ENCODE measurements around the gene PACSIN2.

PACSIN2 gene

GRCh38 chr22:42865536-42865935, 149.4 kb downstream of the PACSIN2 start:
- DNase-seq: no peak
- Histone ChIP-seq H3K4me1 (ENCODE audit: control extremely low read depth in 1 of 4, control insufficient read depth in 4 of 4, insufficient read depth in 4 of 4, low read length in 3 of 4) (peaks cover 0 to 16% (median 8%) of the 10 kb centered on the region in 4 experiments), H3K9me3 (ENCODE audit: control extremely low read depth in 1 of 5, control insufficient read depth in 4 of 5, insufficient read depth in 2 of 5, low read depth in 1 of 5, low read length in 4 of 5) (no peaks in the 10 kb centered on the region), H3K4me3 (ENCODE audit: control insufficient read depth in 1 of 7, extremely low read depth in 1 of 7, insufficient read depth in 4 of 7, low read depth in 2 of 7, low read length in 6 of 7) (no peak overlapping the region), H3K27ac (ENCODE audit: insufficient read depth in 1 of 2, low read depth in 1 of 2, low read length in 2 of 2, poor library complexity in 1 of 2, severe bottlenecking in 2 of 2) (no peak overlapping the region), H3K36me3 (ENCODE audit: control insufficient read depth in 4 of 4, insufficient read depth in 4 of 4, low read length in 3 of 4) (peaks cover 0 to 17% (median 11%) of the 10 kb centered on the region in 4 experiments), H3K27me3 (replicated peaks in 2 of 5; ENCODE audit: control insufficient read depth in 4 of 5, insufficient read depth in 5 of 5, low read length in 4 of 5) (no peaks in the 10 kb centered on the region)
- POLR2A ChIA-PET: no interaction called here
- WGBS (ENCODE audit: insufficient coverage): 98% methylated on average over 8 of the region's 8 CpGs
- CTCF ChIA-PET: interaction anchor here (0.6 to 3.7 kb wide), 6 partner anchors 11 to 225 kb away, joined by 3 to 28 read pairs (median 4); no protein-coding TSS in a partner anchor

GRCh38 chr22:42863349-42863961, 151.5 kb downstream of the PACSIN2 start:
- ChIA-PET CTCF (no interaction called here), POLR2A (no interaction called here)
- Histone ChIP-seq H3K4me3 (ENCODE audit: control insufficient read depth in 1 of 7, extremely low read depth in 1 of 7, insufficient read depth in 4 of 7, low read depth in 2 of 7, low read length in 6 of 7) (no peak overlapping the region), H3K4me1 (ENCODE audit: control extremely low read depth in 1 of 4, control insufficient read depth in 4 of 4, insufficient read depth in 4 of 4, low read length in 3 of 4) (peaks cover 0 to 19% (median 9%) of the 10 kb centered on the region in 4 experiments), H3K36me3 (ENCODE audit: control insufficient read depth in 4 of 4, insufficient read depth in 4 of 4, low read length in 3 of 4) (peaks cover 0 to 1% (median 0%) of the 10 kb centered on the region in 4 experiments), H3K27ac (ENCODE audit: insufficient read depth in 1 of 2, low read depth in 1 of 2, low read length in 2 of 2, poor library complexity in 1 of 2, severe bottlenecking in 2 of 2) (no peak overlapping the region), H3K27me3 (replicated peaks in 2 of 5; ENCODE audit: control insufficient read depth in 4 of 5, insufficient read depth in 5 of 5, low read length in 4 of 5) (no peaks in the 10 kb centered on the region), H3K9me3 (ENCODE audit: control extremely low read depth in 1 of 5, control insufficient read depth in 4 of 5, insufficient read depth in 2 of 5, low read depth in 1 of 5, low read length in 4 of 5) (no peaks in the 10 kb centered on the region)
- 0% methylated on average over 1 of the region's 4 CpGs for WGBS (ENCODE audit: insufficient coverage)
- DNase-seq: peak; percentile 43 to 86 (median 82)

- no peaks in the 10 kb centered on the region for H3K9me3 ChIP-seq (ENCODE audit: control extremely low read depth in 1 of 5, control insufficient read depth in 4 of 5, insufficient read depth in 2 of 5, low read depth in 1 of 5, low read length in 4 of 5)
- POLR2A ChIA-PET: no interaction called here
- CTCF ChIA-PET: interaction anchor here (1.8 kb wide), 1 partner anchor 9 kb away, joined by 7 read pairs; no protein-coding TSS in a partner anchor
Observed at GRCh38 chr22:42862045-42862734, 152.8 kb downstream of the PACSIN2 start.

GRCh38 chr22:42860968-42861367, 154.0 kb downstream of the PACSIN2 start:
- CTCF ChIA-PET: interaction anchor here (1.2 to 1.8 kb wide), 2 partner anchors 10 to 41 kb away, joined by 4 to 7 read pairs; no protein-coding TSS in a partner anchor

More at GRCh38 chr22:42862045-42862734, 152.8 kb downstream of the PACSIN2 start:
- 98% methylated on average over 6 of the region's 7 CpGs for WGBS (ENCODE audit: insufficient coverage)
- Histone ChIP-seq H3K4me1 (ENCODE audit: control extremely low read depth in 1 of 4, control insufficient read depth in 4 of 4, insufficient read depth in 4 of 4, low read length in 3 of 4) (peaks cover 0 to 22% (median 11%) of the 10 kb centered on the region in 4 experiments), H3K4me3 (ENCODE audit: control insufficient read depth in 1 of 7, extremely low read depth in 1 of 7, insufficient read depth in 4 of 7, low read depth in 2 of 7, low read length in 6 of 7) (no peak overlapping the region), H3K27me3 (replicated peaks in 2 of 5; ENCODE audit: control insufficient read depth in 4 of 5, insufficient read depth in 5 of 5, low read length in 4 of 5) (no peaks in the 10 kb centered on the region), H3K36me3 (ENCODE audit: control insufficient read depth in 4 of 4, insufficient read depth in 4 of 4, low read length in 3 of 4) (no peaks in the 10 kb centered on the region), H3K27ac (ENCODE audit: insufficient read depth in 1 of 2, low read depth in 1 of 2, low read length in 2 of 2, poor library complexity in 1 of 2, severe bottlenecking in 2 of 2) (no peak overlapping the region)
- no peak for DNase-seq

GRCh38 chr22:42857845-42858481, 157.0 kb downstream of the PACSIN2 start:
- Histone ChIP-seq H3K9me3 (ENCODE audit: control extremely low read depth in 1 of 5, control insufficient read depth in 4 of 5, insufficient read depth in 2 of 5, low read depth in 1 of 5, low read length in 4 of 5) (no peaks in the 10 kb centered on the region), H3K27ac (ENCODE audit: insufficient read depth in 1 of 2, low read depth in 1 of 2, low read length in 2 of 2, poor library complexity in 1 of 2, severe bottlenecking in 2 of 2) (no peak overlapping the region), H3K36me3 (ENCODE audit: control insufficient read depth in 4 of 4, insufficient read depth in 4 of 4, low read length in 3 of 4) (peaks cover 0 to 8% (median 1%) of the 10 kb centered on the region in 4 experiments), H3K4me3 (ENCODE audit: control insufficient read depth in 1 of 7, extremely low read depth in 1 of 7, insufficient read depth in 4 of 7, low read depth in 2 of 7, low read length in 6 of 7) (no peak overlapping the region), H3K4me1 (ENCODE audit: control extremely low read depth in 1 of 4, control insufficient read depth in 4 of 4, insufficient read depth in 4 of 4, low read length in 3 of 4) (peaks cover 4 to 27% (median 18%) of the 10 kb centered on the region in 4 experiments), H3K27me3 (replicated peaks in 2 of 5; ENCODE audit: control insufficient read depth in 4 of 5, insufficient read depth in 5 of 5, low read length in 4 of 5) (no peaks in the 10 kb centered on the region)
- DNase-seq: no peak
- ChIA-PET POLR2A (interaction anchor here (0.6 kb wide), 1 partner anchor 288 kb away, joined by 4 read pairs; no protein-coding TSS in a partner anchor), CTCF (interaction anchor here (1.5 to 2.0 kb wide), 4 partner anchors 9 to 19 kb away, joined by 3 to 16 read pairs (median 5); no protein-coding TSS in a partner anchor)
- 100% methylated on average over 12 of the region's 14 CpGs for WGBS (ENCODE audit: insufficient coverage)

More at GRCh38 chr22:42860968-42861367, 154.0 kb downstream of the PACSIN2 start:
- no peaks in the 10 kb centered on the region for H3K36me3 ChIP-seq (ENCODE audit: control insufficient read depth in 4 of 4, insufficient read depth in 4 of 4, low read length in 3 of 4)
- DNase-seq: peak in 2 of 3 donors; percentile 53 to 63
- peak overlapping the region in 1 of 7 experiments; percentile 48 for H3K4me3 ChIP-seq (ENCODE audit: control insufficient read depth in 1 of 7, extremely low read depth in 1 of 7, insufficient read depth in 4 of 7, low read depth in 2 of 7, low read length in 6 of 7)
- peak overlapping the region in 1 of 2 experiments; percentile 14 for H3K27ac ChIP-seq (ENCODE audit: insufficient read depth in 1 of 2, low read depth in 1 of 2, low read length in 2 of 2, poor library complexity in 1 of 2, severe bottlenecking in 2 of 2)
- no peaks in the 10 kb centered on the region for H3K9me3 ChIP-seq (ENCODE audit: control extremely low read depth in 1 of 5, control insufficient read depth in 4 of 5, insufficient read depth in 2 of 5, low read depth in 1 of 5, low read length in 4 of 5)
- no peaks in the 10 kb centered on the region for H3K27me3 ChIP-seq (replicated peaks in 2 of 5; ENCODE audit: control insufficient read depth in 4 of 5, insufficient read depth in 5 of 5, low read length in 4 of 5)
- 8% methylated on average over 3 of the region's 4 CpGs for WGBS (ENCODE audit: insufficient coverage)
- peaks cover 1 to 27% (median 16%) of the 10 kb centered on the region in 4 experiments for H3K4me1 ChIP-seq (ENCODE audit: control extremely low read depth in 1 of 4, control insufficient read depth in 4 of 4, insufficient read depth in 4 of 4, low read length in 3 of 4)
- POLR2A ChIA-PET: no interaction called here

GRCh38 chr22:42856865-42857704, 157.9 kb downstream of the PACSIN2 start, which contains the start of gene ARFGAP3:
TSS of gene ARFGAP3 (minus strand) at chr22:42857273. CDS start at chr22:42857182, 91 bp downstream.
- Histone ChIP-seq H3K36me3 (ENCODE audit: control insufficient read depth in 4 of 4, insufficient read depth in 4 of 4, low read length in 3 of 4) (peaks cover 0 to 8% (median 1%) of the 10 kb centered on the region in 4 experiments), H3K9me3 (ENCODE audit: control extremely low read depth in 1 of 5, control insufficient read depth in 4 of 5, insufficient read depth in 2 of 5, low read depth in 1 of 5, low read length in 4 of 5) (no peaks in the 10 kb centered on the region), H3K27ac (ENCODE audit: insufficient read depth in 1 of 2, low read depth in 1 of 2, low read length in 2 of 2, poor library complexity in 1 of 2, severe bottlenecking in 2 of 2) (peak within 1 kb of the TSS; percentile 54 to 84), H3K27me3 (replicated peaks in 2 of 5; ENCODE audit: control insufficient read depth in 4 of 5, insufficient read depth in 5 of 5, low read length in 4 of 5) (no peaks in the 10 kb centered on the region), H3K4me3 (ENCODE audit: control insufficient read depth in 1 of 7, extremely low read depth in 1 of 7, insufficient read depth in 4 of 7, low read depth in 2 of 7, low read length in 6 of 7) (peak within 1 kb of the TSS; percentile 67 to 90 (median 83)), H3K4me1 (ENCODE audit: control extremely low read depth in 1 of 4, control insufficient read depth in 4 of 4, insufficient read depth in 4 of 4, low read length in 3 of 4) (peaks cover 4 to 27% (median 18%) of the 10 kb centered on the region in 4 experiments)
- WGBS (ENCODE audit: insufficient coverage): 8% methylated on average over 88 of the region's 111 CpGs
- CTCF ChIA-PET: interaction anchor here (1.1 to 2.0 kb wide), 4 partner anchors 8 to 11 kb away, joined by 3 to 16 read pairs (median 4); no protein-coding TSS in a partner anchor
- POLR2A ChIA-PET: interaction anchor here (0.6 to 1.3 kb wide), 5 partner anchors 10 to 330 kb away, joined by 3 to 5 read pairs (median 4); partner anchors contain the start of genes POLDIP3 and TTLL12
- peak; percentile 91 to 95 (median 95) for DNase-seq

All from common myeloid progenitor, CD34-positive (primary cell).